ENCODE data around the gene SYNGR4. TPM values are rescaled to one million over a fixed set of nuclear protein-coding genes. Genes with fewer than 3 reads are reported as not detected.
"Not testable (repeated sequence)": the region's sequence is repeated elsewhere in the genome, so short reads cannot be mapped to it uniquely, and the experiment has no call there.

Gene SYNGR4
- total RNA-seq (not detected), polyA plus RNA-seq (not detected), total RNA-seq (0 to 0.17 (median 0) reads per million in 6 experiments)

- Mint-ChIP-seq H3K27me3 (no peaks in the 10 kb centered on the region), H3K36me3 (peaks cover 0 to 11% (median 0%) of the 10 kb centered on the region in 3 donors)
- ATAC-seq: peak; percentile 87
Observed at GRCh38 chr19:48363810-48364597, at the start of gene SYNGR4, which contains the start of gene TMEM143. Gene SYNGR4 (plus strand): TSS chr19:48364367. CDS start chr19:48365843, 1,476 bp downstream. Gene TMEM143 (minus strand): TSS chr19:48363940. CDS start chr19:48363920, 20 bp downstream.

GRCh38 chr19:48315712-48316111 lies 48.5 kb upstream of the SYNGR4 start:
- H3K4me3 Mint-ChIP-seq: no peak overlapping the region
- POLR2A ChIA-PET: interaction anchor here (2.8 to 10.7 kb wide), 2 partner anchors 18 kb away, joined by 10 to 484 read pairs; no protein-coding TSS in a partner anchor
- no peaks in the 10 kb centered on the region for H3K9me3 Mint-ChIP-seq
- H3K4me1 Mint-ChIP-seq: peaks cover 5 to 13% (median 11%) of the 10 kb centered on the region in 4 donors
- peak overlapping the region in 3 of 10 donors; percentile 21 to 30 (median 23) for H3K27ac Mint-ChIP-seq
- H3K27me3 Mint-ChIP-seq: no peaks in the 10 kb centered on the region
- DNase-seq (no peak), ATAC-seq (no peak)
- no peaks in the 10 kb centered on the region for H3K36me3 Mint-ChIP-seq

More at GRCh38 chr19:48363810-48364597, at the start of gene SYNGR4, which contains the start of gene TMEM143:
- peak within 1 kb of the TSS; percentile 93 to 99 (median 96) for H3K27ac Mint-ChIP-seq
- peaks cover 10 to 26% (median 16%) of the 10 kb centered on the region in 4 donors for H3K4me1 Mint-ChIP-seq
- POLR2A ChIA-PET: interaction anchor here (0.6 to 3.2 kb wide), 23 partner anchors 11 to 1513 kb away, joined by 3 to 39 read pairs (median 4); partner anchors contain the start of genes AKT1S1, CARD8, EMP3 and GYS1
- peak; percentile 92 to 100 (median 98) for DNase-seq
- H3K4me3 Mint-ChIP-seq: peak within 1 kb of the TSS; percentile 79 to 95 (median 89)
- no peaks in the 10 kb centered on the region for H3K9me3 Mint-ChIP-seq

GRCh38 chr19:48317708-48317960 lies 46.5 kb upstream of the SYNGR4 start:
- H3K4me3 Mint-ChIP-seq, H3K27ac Mint-ChIP-seq: not testable (repeated sequence)
- POLR2A ChIA-PET: interaction anchor here (10.7 kb wide), 1 partner anchor 16 kb away, joined by 484 read pairs; no protein-coding TSS in a partner anchor

GRCh38 chr19:48318286-48318987 lies 45.7 kb upstream of the SYNGR4 start:
- no peak for ATAC-seq
- Mint-ChIP-seq H3K4me1 (peaks cover 19 to 34% (median 33%) of the 10 kb centered on the region in 4 donors), H3K27me3 (no peaks in the 10 kb centered on the region), H3K36me3 (no peaks in the 10 kb centered on the region), H3K9me3 (no peaks in the 10 kb centered on the region), H3K27ac (no peak overlapping the region), H3K4me3 (no peak overlapping the region)
- no peak for DNase-seq
- POLR2A ChIA-PET: interaction anchor here (10.7 kb wide), 1 partner anchor 15 kb away, joined by 484 read pairs; no protein-coding TSS in a partner anchor

More at GRCh38 chr19:48317708-48317960, 46.5 kb upstream of the SYNGR4 start:
- not testable (repeated sequence) for H3K9me3 Mint-ChIP-seq, ATAC-seq, DNase-seq, H3K27me3 Mint-ChIP-seq, H3K36me3 Mint-ChIP-seq
- H3K4me1 Mint-ChIP-seq: peaks cover 15 to 26% (median 25%) of the 10 kb centered on the region in 4 donors

- peak; percentile 10 to 16 for ATAC-seq
- peak overlapping the region in 9 of 10 donors; percentile 39 to 100 (median 92) for H3K4me3 Mint-ChIP-seq
- H3K9me3 Mint-ChIP-seq: no peaks in the 10 kb centered on the region
- H3K27ac Mint-ChIP-seq: peak overlapping the region; percentile 98 to 100 (median 100)
- peaks cover 25 to 49% (median 47%) of the 10 kb centered on the region in 4 donors for H3K4me1 Mint-ChIP-seq
- no peaks in the 10 kb centered on the region for H3K27me3 Mint-ChIP-seq
- POLR2A ChIA-PET: interaction anchor here (0.5 to 10.7 kb wide), 2 partner anchors 14 to 37 kb away, joined by 3 to 484 read pairs; no protein-coding TSS in a partner anchor
- no peaks in the 10 kb centered on the region for H3K36me3 Mint-ChIP-seq
- peak; percentile 64 to 88 (median 76) for DNase-seq
Observed at GRCh38 chr19:48319647-48320541, 44.3 kb upstream of the SYNGR4 start.

- DNase-seq (peak; percentile 90 to 99 (median 94)), ATAC-seq (peak; percentile 53 to 54)
- no peaks in the 10 kb centered on the region for H3K9me3 Mint-ChIP-seq
- peak overlapping the region; percentile 98 to 100 (median 100) for H3K27ac Mint-ChIP-seq
- no peaks in the 10 kb centered on the region for H3K27me3 Mint-ChIP-seq
- POLR2A ChIA-PET: interaction anchor here (0.6 to 10.7 kb wide), 12 partner anchors 13 to 1208 kb away, joined by 3 to 484 read pairs (median 5); partner anchors contain the start of genes CYTH2, KDELR1, RPL18 and SPHK2
- H3K4me3 Mint-ChIP-seq: peak overlapping the region; percentile 92 to 100 (median 96)
- H3K36me3 Mint-ChIP-seq: no peaks in the 10 kb centered on the region
- peaks cover 29 to 63% (median 56%) of the 10 kb centered on the region in 4 donors for H3K4me1 Mint-ChIP-seq
Observed at GRCh38 chr19:48321372-48321621, 42.9 kb upstream of the SYNGR4 start.

GRCh38 chr19:48321622-48322591 lies 42.3 kb upstream of the SYNGR4 start:
- POLR2A ChIA-PET: interaction anchor here (0.5 to 10.7 kb wide), 15 partner anchors 12 to 1208 kb away, joined by 3 to 484 read pairs (median 5); partner anchors contain the start of genes CYTH2, KDELR1, RPL18 and SPHK2
- Mint-ChIP-seq H3K9me3 (no peaks in the 10 kb centered on the region), H3K27ac (peak overlapping the region; percentile 98 to 100 (median 100)), H3K4me3 (peak overlapping the region; percentile 92 to 100 (median 96)), H3K4me1 (peaks cover 32 to 67% (median 62%) of the 10 kb centered on the region in 4 donors), H3K36me3 (peaks cover 0 to 3% (median 0%) of the 10 kb centered on the region in 3 donors), H3K27me3 (no peaks in the 10 kb centered on the region)
- ATAC-seq: peak; percentile 67 to 77
- DNase-seq: peak; percentile 98 to 100 (median 100)

- POLR2A ChIA-PET: interaction anchor here (0.5 to 10.7 kb wide), 10 partner anchors 9 to 1548 kb away, joined by 3 to 484 read pairs (median 3); partner anchors contain the start of genes CARD8, SYNGR4 and TMEM143
- peak; percentile 32 to 34 for ATAC-seq
- H3K36me3 Mint-ChIP-seq: peaks cover 0 to 35% (median 25%) of the 10 kb centered on the region in 3 donors
Observed at GRCh38 chr19:48325265-48325910, 38.8 kb upstream of the SYNGR4 start, which contains the start of gene EMP3. Gene EMP3 (plus strand): TSS chr19:48325552. CDS start chr19:48326845, 1,293 bp downstream.

GRCh38 chr19:48329167-48329891 lies 34.8 kb upstream of the SYNGR4 start:
- DNase-seq: peak in 7 of 10 donors; percentile 14 to 50 (median 34)
- no peaks in the 10 kb centered on the region for H3K9me3 Mint-ChIP-seq
- peaks cover 0 to 39% (median 25%) of the 10 kb centered on the region in 3 donors for H3K36me3 Mint-ChIP-seq

More at GRCh38 chr19:48325265-48325910, 38.8 kb upstream of the SYNGR4 start, which contains the start of gene EMP3:
- Mint-ChIP-seq H3K4me1 (peaks cover 39 to 91% (median 83%) of the 10 kb centered on the region in 4 donors), H3K4me3 (peak within 1 kb of the TSS; percentile 86 to 100 (median 96)), H3K27me3 (no peaks in the 10 kb centered on the region), H3K9me3 (no peaks in the 10 kb centered on the region), H3K27ac (peak within 1 kb of the TSS; percentile 98 to 100 (median 100))
- peak; percentile 74 to 92 (median 83) for DNase-seq

More at GRCh38 chr19:48329167-48329891, 34.8 kb upstream of the SYNGR4 start:
- ATAC-seq: no peak
- Mint-ChIP-seq H3K27me3 (no peaks in the 10 kb centered on the region), H3K27ac (peak overlapping the region; percentile 95 to 100 (median 96)), H3K4me1 (peaks cover 29 to 91% (median 79%) of the 10 kb centered on the region in 4 donors), H3K4me3 (peak overlapping the region; percentile 83 to 100 (median 92))
- POLR2A ChIA-PET: interaction anchor here (0.5 to 10.6 kb wide), 11 partner anchors 8 to 1229 kb away, joined by 3 to 484 read pairs (median 4); partner anchors contain the start of genes EMP3, KDELR1, SYNGR4 and TMEM143

All from naive thymus-derived CD8-positive, alpha-beta T cell (primary cell).